Ovary (tissue), 9 donors: ENCODE measurements around the gene NHSL2. TPM values are rescaled to one million over a fixed set of nuclear protein-coding genes. Genes with fewer than 3 reads are reported as not detected.

Experiments used
- DNase-seq, 5 donors: peaks; one replicate each; pipeline ENCODE4 v3.0.0-alpha.2; 2019 to 2020
- H3K27ac ChIP-seq, 2 donors: fragments of 200-600 bp; one replicate each; pipeline versions ENCODE4 v1.5.1 to v1.8.0; 2019 to 2022
- H3K27me3 ChIP-seq: fragments of 200-600 bp; one replicate; pipeline ENCODE4 v1.8.0; 2022
- H3K36me3 ChIP-seq: fragments of 200-600 bp; sonication (generic); one replicate; pipeline ENCODE4 v1.5.1; 2019
- H3K4me1 ChIP-seq: one replicate; pipeline ENCODE4 v1.8.1; 2013; ENCODE audit warnings: mild to moderate bottlenecking, moderate library complexity; ENCODE audit not compliant: insufficient read depth
- H3K4me3 ChIP-seq: fragments of 200-600 bp; sonication (generic); one replicate; pipeline ENCODE4 v1.5.1; 2017
- H3K9me3 ChIP-seq, 2 donors: fragments of 200-600 bp in 1 of 2; sonication (generic) in 1 of 2; one replicate each; pipeline versions ENCODE4 v1.5.1 to v1.8.1; 2013 to 2019; ENCODE audit warnings: mild to moderate bottlenecking in 1 of 2, moderate library complexity in 1 of 2
- CTCF ChIP-seq, 3 donors: fragments of 450-650 bp in 2 of 3; fragments of 200-600 bp in 1 of 3; IDR thresholded peaks; one replicate each; pipeline versions ENCODE4 v1.5.1 to v1.8.0; 2016 to 2022; ENCODE audit warnings: antibody characterized with exemption in 3 of 3, mild to moderate bottlenecking in 1 of 3
- EP300 ChIP-seq: sonication (generic); formaldehyde crosslinking; IDR thresholded peaks from one replicate; pipeline ENCODE4 v1.6.1; 2017; ENCODE audit warnings: antibody characterized with exemption
- POLR2A ChIP-seq: fragments of 450-650 bp; IDR thresholded peaks from one replicate; pipeline ENCODE4 v1.6.1; 2017; ENCODE audit warnings: antibody characterized with exemption, mild to moderate bottlenecking, moderate library complexity
- WGBS, 3 donors: extraction: QIAGEN DNeasy Blood & Tissue Kit in 1 of 3; methylation state at CpG; one replicate each; pipeline versions ENCODE4 v1.1.5 to v1.1.7; 2013 to 2017; 5-methylcytosine and 5-hydroxymethylcytosine counted together
- intact Hi-C, 4 donors: fragments of 100-400 bp; cut with DNase I; formaldehyde crosslinking; loops; one replicate each; pipeline versions ENCODE4 v1.11.0 to v1.15.1; 2022 to 2023
- polyA plus RNA-seq, 2 donors: library from polyadenylated mRNA; stranded (reverse); fragments of 200-250 nt in 1 of 2; fragments of 350-450 nt in 1 of 2; fragmentation: Illumina TruSeq in 1 of 2; extraction: RNeasy Lipid Tissue Mini Kit (QIAGEN cat#74804) in 1 of 2; gene quantifications; one replicate each; pipeline ENCODE4 v1.2.3, GENCODE V29; 2013 to 2014
- total RNA-seq, 7 donors: library from RNA; depleted of rRNA in 2 of 7; stranded (reverse); fragments of >200 nt in 2 of 7; fragmentation: NEBNext Ultra II Directional in 3 of 7; extraction: Animal tissue kit (Norgen Biotek cat#: 25700) in 3 of 7; gene quantifications; one replicate each; pipeline versions ENCODE4 v1.1.0 to v1.2.4, GENCODE V29; 2016 to 2023
- donor health status: DM: no; HTN: no; CAD: no; lungs with moderate emphysema.
- donor health status: DM: no; HTN: no; CAD: no.
- donor health status: Bipolar disorder and iron deficiency.
- donor health status: DM: yes; HTN: yes; CAD: no.
- donor health status: DM: no; HTN: no; CAD: no.
- donor health status: DM: yes; HTN: yes; CAD: no.

Gene NHSL2
- total and polyA plus RNA-seq, 9 donors, result 1.2 to 9.2 (median 4.4) TPM

GRCh38 chrX:71976753-71977152, 66.1 kb downstream of the NHSL2 start:
- no peaks in the 10 kb centered on the region for H3K27me3 ChIP-seq
- H3K4me1 ChIP-seq, result no peaks in the 10 kb centered on the region
- TF ChIP-seq CTCF (IDR thresholded peaks at IDR 0.05), result no peak
- TF ChIP-seq EP300, result no peak
- H3K9me3 ChIP-seq, result no peaks in the 10 kb centered on the region
- DNase-seq, result no peak
- H3K36me3 ChIP-seq, result no peaks in the 10 kb centered on the region
- no peak overlapping the region for H3K4me3 ChIP-seq
- WGBS, 3 donors, result 47 to 55% (median 54%) methylated on average over 3 of the region's 3 CpGs
- intact Hi-C loops, result no loop called here
- H3K27ac ChIP-seq, result no peak overlapping the region

GRCh38 chrX:71978164-71978563, 67.5 kb downstream of the NHSL2 start:
- no peak overlapping the region for H3K27ac ChIP-seq
- H3K9me3 ChIP-seq, result no peaks in the 10 kb centered on the region
- H3K27me3 ChIP-seq, result no peaks in the 10 kb centered on the region
- intact Hi-C loops, result no loop called here
- H3K36me3 ChIP-seq, result no peaks in the 10 kb centered on the region
- H3K4me1 ChIP-seq, result no peaks in the 10 kb centered on the region
- 77 to 84% (median 83%) methylated on average over 3 of the region's 3 CpGs for WGBS, 3 donors
- no peak for DNase-seq
- no peak for TF ChIP-seq CTCF (IDR thresholded peaks at IDR 0.05)
- TF ChIP-seq POLR2A, result no peak
- no peak for TF ChIP-seq EP300
- H3K4me3 ChIP-seq, result no peak overlapping the region

- no peaks in the 10 kb centered on the region for H3K9me3 ChIP-seq
- no peak for DNase-seq
- H3K27me3 ChIP-seq, result no peaks in the 10 kb centered on the region
- no peak overlapping the region for H3K27ac ChIP-seq
- WGBS, 3 donors, result 53 to 56% (median 56%) methylated on average over 9 of the region's 9 CpGs
- H3K4me3 ChIP-seq, result no peak overlapping the region
- TF ChIP-seq EP300 (no peak), CTCF (IDR thresholded peaks at IDR 0.05) (no peak), POLR2A (no peak)
- intact Hi-C loops, result no loop called here
- no peaks in the 10 kb centered on the region for H3K36me3 ChIP-seq
- H3K4me1 ChIP-seq, result no peaks in the 10 kb centered on the region
These were observed 79.3 kb downstream of the NHSL2 start for GRCh38 chrX:71989768-71990426.

GRCh38 chrX:71990518-71990917, 79.9 kb downstream of the NHSL2 start:
- no peak for DNase-seq
- TF ChIP-seq POLR2A, result no peak
- TF ChIP-seq EP300, result no peak
- no peak for TF ChIP-seq CTCF (IDR thresholded peaks at IDR 0.05)
- H3K9me3 ChIP-seq, result no peaks in the 10 kb centered on the region
- no peaks in the 10 kb centered on the region for H3K27me3 ChIP-seq
- intact Hi-C loops, result no loop called here
- no peak overlapping the region for H3K27ac ChIP-seq
- no peaks in the 10 kb centered on the region for H3K4me1 ChIP-seq
- 65 to 72% (median 66%) methylated on average over 2 of the region's 2 CpGs for WGBS, 3 donors
- no peaks in the 10 kb centered on the region for H3K36me3 ChIP-seq
- no peak overlapping the region for H3K4me3 ChIP-seq
